ENCODE data around the gene DPF3. TPM values are rescaled to one million over a fixed set of nuclear protein-coding genes. Genes with fewer than 3 reads are reported as not detected.

The DPF3 gene
- total RNA-seq, 1 experiment from 2014 or later, result not detected

DNA sequence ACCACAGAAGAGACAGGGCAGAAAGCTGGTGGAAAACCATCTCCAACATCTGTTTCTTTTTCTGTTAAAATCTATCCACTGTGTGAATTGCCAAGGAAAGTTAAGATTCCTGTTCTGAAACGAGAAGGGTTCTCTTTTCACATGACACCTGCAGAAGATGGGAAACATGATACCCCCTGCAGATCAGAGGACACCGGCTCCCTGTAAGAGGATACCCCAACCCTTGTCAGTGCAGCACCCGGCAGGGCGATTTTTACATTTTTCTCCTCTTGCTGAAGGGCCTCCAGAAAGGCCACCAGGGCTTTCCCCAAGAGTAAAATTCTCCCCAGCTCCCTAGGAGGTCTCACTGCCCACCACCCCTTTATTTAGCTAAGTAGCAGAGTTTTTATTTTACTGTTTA lies 48.2 kb downstream of the DPF3 start:
- peaks cover 91% of the 10 kb centered on the region for H3K27me3 ChIP-seq (ENCODE audit: insufficient read depth, low read depth)
- DNase-seq, result no peak
- no peak overlapping the region for H3K27ac ChIP-seq
- no peak overlapping the region for H3K4me3 ChIP-seq
- H3K9me2 ChIP-seq (ENCODE audit: insufficient read depth), result no peaks in the 10 kb centered on the region
- H3K79me2 ChIP-seq (ENCODE audit: low read depth), result no peaks in the 10 kb centered on the region
- intact Hi-C loops (cut with micrococcal nuclease; ENCODE audit: unreplicated experiment), result no loop called here
- no peak overlapping the region for H3K4me2 ChIP-seq
- H2AFZ ChIP-seq, result no peak overlapping the region
- H3K36me3 ChIP-seq (ENCODE audit: low read depth), result no peaks in the 10 kb centered on the region
- no peaks in the 10 kb centered on the region for H4K20me1 ChIP-seq (ENCODE audit: insufficient read depth)
- BruUV-seq (replicated peaks), result no TSS peak
- no peaks in the 10 kb centered on the region for H3K9me3 ChIP-seq (ENCODE audit: insufficient read depth, low read depth)
- H3F3A ChIP-seq (ENCODE audit: insufficient read depth, low read depth), result no peaks in the 10 kb centered on the region
- CTCF ChIA-PET, result no interaction called here
- no peaks in the 10 kb centered on the region for H3K4me1 ChIP-seq (replicated peaks; ENCODE audit: insufficient read depth)
- TF ChIP-seq CTCF (conservative IDR thresholded peaks at IDR 0.05) (no peak), EZH2 (IDR thresholded peaks at IDR 0.05; ENCODE audit: low read depth) (no peak)
- POLR2A ChIA-PET (ENCODE audit: unreplicated experiment), result no interaction called here

- H3F3A ChIP-seq (ENCODE audit: insufficient read depth, low read depth), result no peaks in the 10 kb centered on the region
- CTCF ChIA-PET, result no interaction called here
- H4K20me1 ChIP-seq (ENCODE audit: insufficient read depth), result no peaks in the 10 kb centered on the region
- H3K4me1 ChIP-seq (replicated peaks; ENCODE audit: insufficient read depth), result no peaks in the 10 kb centered on the region
- H3K9me2 ChIP-seq (ENCODE audit: insufficient read depth), result no peaks in the 10 kb centered on the region
- POLR2A ChIA-PET (ENCODE audit: unreplicated experiment), result no interaction called here
- TF ChIP-seq CTCF (conservative IDR thresholded peaks at IDR 0.05), result no peak
- TF ChIP-seq EZH2 (IDR thresholded peaks at IDR 0.05; ENCODE audit: low read depth), result no peak
- H3K4me2 ChIP-seq, result no peak overlapping the region
- intact Hi-C loops (cut with micrococcal nuclease; ENCODE audit: unreplicated experiment), result no loop called here
- H3K36me3 ChIP-seq (ENCODE audit: low read depth), result no peaks in the 10 kb centered on the region
- H3K79me2 ChIP-seq (ENCODE audit: low read depth), result no peaks in the 10 kb centered on the region
- H3K9me3 ChIP-seq (ENCODE audit: insufficient read depth, low read depth), result no peaks in the 10 kb centered on the region
- H3K27ac ChIP-seq, result no peak overlapping the region
- BruUV-seq (replicated peaks), result no TSS peak
- peaks cover 91% of the 10 kb centered on the region for H3K27me3 ChIP-seq (ENCODE audit: insufficient read depth, low read depth)
- no peak for DNase-seq
- H2AFZ ChIP-seq, result no peak overlapping the region
- H3K4me3 ChIP-seq, result no peak overlapping the region
Measured at GRCh38 chr14:72845196-72845595, 48.7 kb downstream of the DPF3 start.

- H3K27ac ChIP-seq, result no peak overlapping the region
- POLR2A ChIA-PET (ENCODE audit: unreplicated experiment), result no interaction called here
Measured at GRCh38 chr14:72844524-72844923, 49.4 kb downstream of the DPF3 start.

More at GRCh38 chr14:72844524-72844923, 49.4 kb downstream of the DPF3 start:
- no peaks in the 10 kb centered on the region for H3K79me2 ChIP-seq (ENCODE audit: low read depth)
- H3K4me3 ChIP-seq, result no peak overlapping the region
- no peaks in the 10 kb centered on the region for H3F3A ChIP-seq (ENCODE audit: insufficient read depth, low read depth)
- no peaks in the 10 kb centered on the region for H3K36me3 ChIP-seq (ENCODE audit: low read depth)
- H2AFZ ChIP-seq, result no peak overlapping the region
- H3K9me3 ChIP-seq (ENCODE audit: insufficient read depth, low read depth), result no peaks in the 10 kb centered on the region
- peaks cover 91% of the 10 kb centered on the region for H3K27me3 ChIP-seq (ENCODE audit: insufficient read depth, low read depth)
- BruUV-seq (replicated peaks), result no TSS peak
- CTCF ChIA-PET, result no interaction called here
- H3K4me1 ChIP-seq (replicated peaks; ENCODE audit: insufficient read depth), result no peaks in the 10 kb centered on the region
- no peak for DNase-seq
- no peaks in the 10 kb centered on the region for H4K20me1 ChIP-seq (ENCODE audit: insufficient read depth)
- TF ChIP-seq EZH2 (IDR thresholded peaks at IDR 0.05; ENCODE audit: low read depth), result no peak
- no peak for TF ChIP-seq CTCF (conservative IDR thresholded peaks at IDR 0.05)
- no peak overlapping the region for H3K4me2 ChIP-seq
- intact Hi-C loops (cut with micrococcal nuclease; ENCODE audit: unreplicated experiment), result no loop called here
- no peaks in the 10 kb centered on the region for H3K9me2 ChIP-seq (ENCODE audit: insufficient read depth)
